Left renal pelvis (tissue), 4 donors: ENCODE data around the gene OLIG3. TPM values are rescaled to one million over a fixed set of nuclear protein-coding genes. Genes with fewer than 3 reads are reported as not detected.

Experiments used
- DNase-seq, 4 donors: peaks; one replicate each; pipeline ENCODE4 v3.0.0-alpha.2; 2013; ENCODE audit warnings: low read depth in 4 of 4, low spot score in 3 of 4
- polyA plus RNA-seq, 4 donors: library from polyadenylated mRNA; unstranded; fragments of 120-200 nt; gene quantifications; one replicate each; pipeline ENCODE4 v1.2.1, GENCODE V29; 2013; ENCODE audit not compliant: insufficient read length in 4 of 4

The OLIG3 gene
- not detected for polyA plus RNA-seq

DNA sequence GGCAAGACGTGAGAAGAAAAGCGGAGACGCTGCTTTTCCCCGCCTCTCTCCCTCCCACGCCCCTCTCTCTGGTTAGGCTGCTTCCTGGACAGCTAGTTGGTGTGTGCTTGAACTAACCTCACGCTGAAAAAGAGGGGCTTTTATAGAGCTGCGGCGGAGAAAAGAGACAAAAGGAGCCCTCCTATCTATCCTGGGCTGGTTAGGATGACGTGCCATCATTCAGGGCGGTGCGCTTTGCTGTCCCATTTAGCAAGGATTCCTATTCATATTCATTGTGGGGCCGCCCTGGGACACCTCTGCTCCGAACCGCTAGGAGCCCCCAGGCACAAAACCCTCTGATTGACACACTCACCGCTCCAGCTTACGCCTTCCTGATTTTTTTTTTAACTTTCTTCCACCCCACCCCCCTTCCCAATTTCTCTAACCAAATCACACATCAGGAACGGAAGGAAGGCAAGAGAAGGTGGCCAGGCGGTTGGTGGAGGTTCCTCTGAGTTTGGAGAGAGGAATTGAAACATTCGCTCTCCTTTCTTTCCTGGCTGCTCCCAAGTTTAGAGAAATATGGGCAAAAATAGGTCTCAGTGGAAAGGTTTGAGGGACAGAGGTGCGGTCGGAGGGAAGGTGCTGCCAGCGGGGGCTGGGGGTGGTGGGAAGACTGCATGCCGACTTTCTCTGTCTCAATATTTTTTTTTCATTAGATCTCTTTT lies at the start of gene OLIG3:
OLIG3 (minus strand) TSS at position 114 of the 707 bp plus-strand sequence. CDS start 224 bp downstream, outside the sequence.
- no peak for DNase-seq

- DNase-seq: no peak
Observed at GRCh38 chr6:137543114-137543513, 48.9 kb upstream of the OLIG3 start.

GRCh38 chr6:137542713-137543112 lies 48.5 kb upstream of the OLIG3 start:
- DNase-seq: no peak

GRCh38 chr6:137541534-137542063 lies 47.4 kb upstream of the OLIG3 start:
- no peak for DNase-seq

DNA sequence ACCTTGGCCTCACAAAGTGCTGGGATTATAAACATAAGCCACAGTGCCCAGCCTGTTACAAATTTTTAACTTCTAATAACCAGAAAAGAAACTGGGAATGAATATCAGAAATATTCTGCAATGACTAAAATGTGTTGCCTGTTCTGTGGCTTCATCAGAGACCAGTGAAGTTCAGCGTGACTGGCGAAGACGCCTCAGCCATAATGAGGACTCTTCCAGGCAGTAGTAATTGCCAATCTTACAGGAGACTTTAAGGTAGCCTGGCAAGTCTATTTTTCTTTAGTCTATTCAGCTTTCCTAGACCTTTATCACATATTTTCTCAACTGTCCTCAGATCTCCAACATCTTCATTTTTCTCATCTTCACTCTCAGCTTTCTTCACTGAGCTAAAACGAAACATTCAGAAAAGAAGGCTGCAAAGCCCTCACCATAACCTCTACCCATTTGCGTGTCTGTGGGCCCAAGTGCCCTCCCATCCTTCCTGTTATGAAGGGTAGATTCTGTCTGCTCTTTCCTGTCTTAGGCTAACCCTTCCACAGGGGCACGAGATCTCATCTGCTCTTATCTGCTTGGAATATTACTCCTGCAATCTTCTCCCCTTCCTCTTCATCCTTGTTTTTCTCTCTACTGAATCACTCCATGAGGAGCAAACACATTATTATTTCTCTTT lies 42.0 kb upstream of the OLIG3 start:
- no peak for DNase-seq

- DNase-seq: no peak
Observed at GRCh38 chr6:137531376-137532092, 37.3 kb upstream of the OLIG3 start.

DNA sequence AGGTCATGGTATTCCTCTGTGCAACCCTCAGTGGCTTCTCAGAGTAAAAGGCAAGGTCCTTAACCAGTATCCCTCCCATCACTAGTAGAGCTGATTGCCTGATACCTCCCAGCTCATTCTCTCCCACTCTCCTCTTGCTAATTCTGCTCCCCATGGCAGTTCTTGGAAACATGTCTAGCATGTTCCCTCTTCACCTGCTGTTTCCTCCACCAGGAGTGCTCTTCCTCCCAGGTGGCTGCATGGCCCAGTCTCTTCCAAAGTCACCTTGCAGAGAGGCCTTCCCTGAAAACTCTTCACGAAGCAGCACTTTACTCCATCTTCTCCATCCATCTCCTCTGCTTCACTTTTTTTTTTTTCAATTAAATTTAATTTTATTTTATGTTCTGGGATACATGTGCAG lies 36.2 kb upstream of the OLIG3 start:
- no peak for DNase-seq

DNA sequence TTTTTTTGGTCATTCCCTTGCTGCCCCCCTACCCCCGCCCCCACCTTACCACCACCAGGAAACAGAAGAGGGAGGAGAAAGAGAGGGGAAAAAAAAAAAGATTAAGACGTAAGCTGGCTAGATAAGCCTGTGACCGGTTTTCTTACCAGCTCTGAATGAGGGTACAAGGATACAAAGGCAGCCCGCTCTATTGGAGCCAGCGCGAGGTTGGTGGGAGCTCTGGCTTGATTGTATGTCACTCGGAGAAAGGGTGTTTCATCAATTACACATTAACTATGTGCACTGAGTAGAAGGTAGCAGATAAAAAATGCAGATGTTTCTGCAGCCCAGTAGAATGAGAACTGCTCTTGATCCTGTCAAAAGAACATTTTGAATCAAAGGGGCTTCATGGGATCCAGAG lies 28.6 kb upstream of the OLIG3 start:
- DNase-seq: no peak

DNA sequence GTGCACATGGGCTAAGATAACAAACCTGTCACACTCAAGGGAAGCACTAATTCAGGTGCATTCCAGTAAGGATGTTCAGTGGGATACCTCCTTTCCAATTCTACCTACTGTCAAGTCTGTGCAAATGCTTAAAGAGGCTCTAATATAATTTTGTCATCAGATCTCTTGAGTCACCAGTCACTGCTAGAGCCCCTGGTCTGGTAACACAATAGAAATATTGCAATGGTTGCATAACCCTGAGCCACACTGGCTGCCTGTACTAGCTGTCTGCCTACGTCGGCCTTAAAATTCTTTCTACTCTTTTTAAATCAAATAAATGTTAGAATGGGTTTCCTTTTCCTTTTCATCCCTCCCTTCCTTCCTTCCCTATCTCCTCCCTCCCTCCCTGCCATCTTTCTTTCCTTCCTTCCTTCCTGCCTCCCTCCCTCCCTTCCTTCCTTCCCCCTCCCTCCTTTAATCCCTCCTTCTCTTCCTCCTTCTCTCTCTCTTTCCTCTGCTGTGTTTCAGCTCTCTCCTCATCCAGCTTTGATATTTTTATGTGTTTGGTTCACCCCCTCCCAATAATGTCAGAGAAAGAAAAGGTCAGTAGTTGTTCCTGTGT lies 28.1 kb upstream of the OLIG3 start:
- no peak for DNase-seq

- DNase-seq: no peak
Observed at GRCh38 chr6:137520520-137520919, 26.3 kb upstream of the OLIG3 start.

DNA sequence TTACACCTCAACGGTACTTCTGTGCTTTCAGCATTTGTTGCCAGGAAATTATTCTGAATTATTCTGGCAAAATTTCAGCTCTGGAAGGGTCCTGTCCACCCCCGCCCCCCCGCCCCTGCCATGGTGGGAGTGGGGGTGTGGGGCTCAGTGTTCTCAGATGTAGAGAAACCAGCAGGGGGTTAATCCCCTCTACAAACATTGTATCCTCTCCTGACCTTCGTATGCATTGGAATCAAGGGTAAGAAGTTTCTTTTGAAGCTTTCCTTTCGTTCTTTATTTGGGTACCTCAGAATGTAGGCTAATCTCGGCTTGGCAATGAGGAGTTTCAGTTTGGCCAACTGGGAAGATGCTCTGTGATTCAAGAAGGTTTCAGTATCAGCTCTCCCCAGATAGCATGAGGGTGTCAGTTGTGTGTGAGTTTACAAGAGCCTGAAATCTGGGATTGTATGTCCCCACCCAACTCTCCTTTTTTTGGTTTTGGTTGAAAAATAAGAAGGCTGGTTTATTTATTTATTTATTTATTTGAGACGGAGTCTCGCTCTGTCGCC lies 25.5 kb upstream of the OLIG3 start:
- DNase-seq: no peak

DNA sequence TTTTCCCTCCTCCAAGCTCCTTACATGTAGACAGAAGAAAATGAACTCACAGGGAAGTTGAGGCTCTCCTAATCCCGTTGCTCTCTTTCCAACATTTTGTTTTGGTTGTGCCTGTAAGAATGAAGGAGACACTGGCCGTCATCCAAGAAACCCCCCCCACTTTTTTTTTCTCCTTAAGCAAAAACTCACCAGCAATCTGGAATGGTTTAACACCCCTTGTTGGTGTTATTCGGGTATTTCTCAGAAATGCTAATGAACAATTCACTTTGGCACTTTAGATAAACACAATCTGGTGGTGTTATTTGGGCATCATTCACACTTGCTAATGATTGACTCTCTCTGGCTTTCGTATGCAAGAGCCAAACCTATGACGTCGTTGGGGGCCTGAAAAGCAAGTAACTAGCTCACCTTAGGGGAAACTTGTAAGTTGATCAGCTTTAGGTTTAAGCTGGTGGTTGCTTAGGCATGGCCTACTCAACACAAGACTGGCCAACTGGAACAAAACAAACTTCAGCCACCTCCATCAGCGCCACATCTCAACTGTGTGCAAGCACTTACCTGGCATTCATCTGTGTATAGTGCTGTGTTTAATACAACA lies 24.3 kb upstream of the OLIG3 start:
- DNase-seq: no peak

GRCh38 chr6:137514418-137514817 lies 20.2 kb upstream of the OLIG3 start:
- no peak for DNase-seq

DNA sequence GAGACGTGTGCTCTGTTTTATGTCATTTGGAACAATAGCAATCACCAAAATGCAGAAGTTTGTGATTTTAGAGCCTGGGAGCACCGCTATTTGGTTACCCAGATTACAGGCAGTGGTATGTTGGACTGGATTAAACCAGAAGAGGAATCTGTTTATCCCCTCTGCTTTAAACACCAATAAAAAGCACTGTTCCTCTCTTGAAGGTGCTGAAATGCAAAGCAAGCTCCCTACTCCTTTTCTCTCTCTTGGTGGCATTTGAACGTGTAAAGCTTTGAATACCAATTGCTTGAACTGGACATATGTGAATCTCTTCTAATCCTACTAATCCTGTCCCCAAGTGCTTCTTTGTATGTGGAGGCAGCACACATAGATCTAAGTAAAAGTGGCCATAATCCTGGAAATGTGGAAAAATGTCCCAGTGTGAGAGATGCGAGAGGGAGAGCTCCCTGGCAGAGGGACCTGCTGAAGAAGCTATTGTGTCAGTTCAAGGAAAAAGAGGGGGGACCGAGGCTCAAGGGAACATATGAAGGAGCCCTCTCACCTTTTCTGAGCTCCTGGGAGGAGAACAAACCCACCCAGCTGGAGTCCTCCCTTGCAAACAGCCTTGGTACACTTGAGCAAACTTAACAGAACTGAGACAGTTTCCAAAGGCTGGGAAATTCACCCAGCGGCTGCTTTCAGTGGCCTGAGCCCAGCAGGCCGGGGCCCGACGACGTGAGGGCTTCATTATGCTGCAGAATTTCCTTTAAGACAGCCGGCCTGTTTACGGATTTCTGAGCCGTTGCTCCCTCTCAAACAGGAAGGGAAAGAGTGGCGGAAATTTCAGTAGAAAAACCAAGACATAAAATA lies 18.8 kb upstream of the OLIG3 start:
- DNase-seq: no peak

- no peak for DNase-seq
Observed at GRCh38 chr6:137510923-137511322, 16.7 kb upstream of the OLIG3 start.

DNA sequence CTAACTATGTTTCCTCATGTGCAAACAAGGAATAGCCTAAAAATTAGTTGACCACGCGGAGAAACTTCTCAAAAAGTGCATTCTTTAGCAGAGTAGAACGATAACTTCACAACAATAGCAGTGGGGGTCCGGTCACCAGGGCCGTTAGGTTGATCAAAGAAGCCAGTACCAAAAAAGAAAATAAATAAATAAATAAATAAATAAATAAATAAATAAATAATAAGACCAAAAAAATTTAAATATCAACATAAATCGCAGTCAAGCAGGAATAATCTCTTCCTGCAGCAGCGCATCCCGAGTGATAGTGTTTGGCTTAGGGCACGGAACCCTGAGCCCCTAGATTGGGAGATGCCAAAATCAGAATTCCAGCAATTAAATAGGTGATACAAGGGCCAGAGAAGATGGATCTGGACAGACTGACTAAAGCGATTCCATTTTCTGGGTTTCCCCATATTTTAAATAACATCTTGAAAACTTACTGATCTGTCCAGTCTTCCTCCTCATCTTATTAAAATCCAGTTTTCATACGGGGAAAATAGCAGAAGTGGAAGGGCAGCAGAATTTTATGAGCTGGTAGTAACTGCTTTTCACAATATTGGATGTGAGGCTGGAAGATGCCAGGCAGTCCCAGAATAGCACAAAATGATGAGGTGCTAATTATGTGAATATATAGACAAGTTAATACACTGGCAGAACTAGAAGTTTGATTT lies 4.4 kb upstream of the OLIG3 start:
- no peak for DNase-seq

DNA sequence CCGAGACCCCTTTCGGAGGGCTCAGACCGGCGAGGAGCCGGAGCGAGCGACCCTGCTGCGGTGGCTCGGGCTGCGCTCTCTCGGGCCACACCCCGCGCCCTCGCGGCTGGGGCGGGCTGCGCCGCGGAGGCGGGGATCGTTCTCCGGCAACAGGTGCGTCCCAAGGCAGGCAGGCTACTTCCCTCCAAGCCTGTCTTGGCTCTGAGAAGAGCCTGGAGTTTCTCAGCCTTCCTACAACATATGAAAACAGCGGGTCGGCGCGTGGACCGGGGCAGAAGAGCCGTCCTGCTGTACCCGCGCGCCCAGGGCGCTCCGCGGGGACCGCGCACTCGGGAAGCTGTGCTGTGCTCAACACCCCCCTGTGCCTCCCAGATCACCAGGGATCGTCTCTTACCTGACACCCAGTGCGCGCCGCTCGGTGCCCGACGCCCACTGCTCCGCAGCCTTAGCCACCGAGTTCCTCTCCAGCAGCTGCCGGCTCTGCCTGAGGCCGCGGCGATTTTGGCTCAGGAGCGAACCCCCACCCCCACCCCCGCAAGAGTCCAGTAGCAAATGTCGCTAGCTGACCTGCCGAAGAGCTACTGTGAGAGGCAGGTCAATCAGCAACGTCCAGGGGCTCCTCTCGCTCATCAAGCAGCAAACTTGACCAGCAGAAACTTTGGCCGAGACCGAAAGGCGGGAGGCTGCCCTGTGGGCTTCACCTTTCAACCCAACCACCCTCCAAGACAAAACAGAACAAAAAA lies 3.7 kb upstream of the OLIG3 start:
- no peak for DNase-seq
